HG02938 (cell line): ENCODE results near the gene ZDHHC24.

Experiments
- ATAC-seq: cut with Tn5 transposase; IDR thresholded peaks from one replicate; pipeline ENCODE4 v1.9.1; 2021; ENCODE audit warnings: mild to moderate bottlenecking, moderate library complexity; ENCODE audit not compliant: unreplicated experiment

ZDHHC24 gene

DNA sequence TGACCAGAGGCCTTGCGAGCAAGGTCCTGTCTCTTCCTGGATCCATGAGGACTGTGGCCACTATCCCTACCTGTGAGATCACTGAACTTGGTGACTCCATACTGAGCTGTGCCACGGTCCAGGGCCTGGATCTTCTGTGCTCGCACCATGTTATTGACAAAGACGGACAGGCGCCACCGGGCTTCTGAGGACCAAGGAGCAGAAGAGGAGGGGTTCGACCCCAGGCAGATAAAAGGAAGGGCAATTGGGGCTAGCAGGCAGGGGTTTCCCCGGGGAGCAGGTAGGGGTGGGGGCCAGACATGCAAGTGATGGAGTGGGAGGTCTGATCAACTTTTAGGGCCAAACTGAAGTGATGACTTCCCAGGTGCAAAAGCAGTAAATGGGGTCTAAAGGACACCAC lies 20.4 kb upstream of the ZDHHC24 start:
- ATAC-seq, result no peak

DNA sequence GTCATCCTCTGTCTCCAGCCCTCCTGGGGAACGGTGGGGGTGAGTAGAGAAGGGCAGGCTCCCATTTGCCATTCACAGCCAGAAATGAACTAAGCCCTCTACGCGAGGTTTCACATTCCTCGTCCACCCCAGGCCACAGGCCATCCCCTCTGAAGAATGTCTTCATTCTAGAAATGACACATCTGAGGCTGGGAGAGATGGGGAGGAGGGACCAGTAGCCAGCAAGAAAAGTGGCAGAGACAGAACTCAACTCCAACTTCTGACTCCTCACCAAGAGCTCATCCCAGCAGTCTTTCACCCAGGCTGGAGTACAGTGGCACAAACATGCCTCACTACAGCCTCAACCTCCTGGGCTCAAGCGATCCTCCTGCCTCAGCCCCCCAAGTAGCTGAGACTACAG lies 19.1 kb upstream of the ZDHHC24 start:
- ATAC-seq, result no peak

DNA sequence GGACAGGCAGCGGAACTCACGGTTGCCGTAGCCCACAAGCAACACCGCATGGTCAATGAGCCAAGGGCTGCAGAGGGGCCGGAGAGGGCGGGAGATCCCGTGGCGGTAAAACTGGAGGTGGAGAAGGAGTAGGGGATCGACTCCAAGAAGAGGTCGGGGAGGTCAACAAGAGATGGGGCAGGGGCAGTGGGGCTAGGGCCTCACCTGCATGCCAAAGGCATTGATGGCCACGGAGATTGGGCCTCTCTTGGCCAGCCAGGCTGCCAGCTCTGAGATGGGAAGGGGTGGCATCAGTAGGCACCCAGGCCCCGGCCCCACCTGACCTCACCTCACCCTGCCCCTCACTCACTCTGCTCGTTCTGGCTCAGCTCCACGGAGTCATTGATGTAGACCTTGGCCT lies 18.7 kb upstream of the ZDHHC24 start:
- no peak for ATAC-seq

DNA sequence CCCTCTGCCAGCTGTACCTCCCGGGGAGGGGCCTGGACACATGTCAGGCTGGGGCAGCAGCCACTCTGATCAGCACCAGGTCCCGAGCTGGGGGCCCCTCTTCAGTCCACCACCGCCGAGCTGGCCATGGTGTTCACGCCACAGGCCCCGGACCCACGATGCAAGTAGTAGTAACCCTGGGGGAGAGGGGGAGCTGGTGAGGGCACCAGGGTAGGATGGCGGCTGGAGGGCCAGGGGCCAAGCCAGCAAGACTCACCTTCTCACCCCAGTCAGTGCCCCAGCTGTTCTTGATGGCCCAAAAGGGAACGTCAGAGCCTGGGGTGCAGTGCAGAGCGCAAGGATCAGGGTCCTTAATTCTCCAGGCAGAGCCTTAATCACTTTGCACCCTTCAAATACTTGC lies 18.0 kb upstream of the ZDHHC24 start:
- no peak for ATAC-seq

DNA sequence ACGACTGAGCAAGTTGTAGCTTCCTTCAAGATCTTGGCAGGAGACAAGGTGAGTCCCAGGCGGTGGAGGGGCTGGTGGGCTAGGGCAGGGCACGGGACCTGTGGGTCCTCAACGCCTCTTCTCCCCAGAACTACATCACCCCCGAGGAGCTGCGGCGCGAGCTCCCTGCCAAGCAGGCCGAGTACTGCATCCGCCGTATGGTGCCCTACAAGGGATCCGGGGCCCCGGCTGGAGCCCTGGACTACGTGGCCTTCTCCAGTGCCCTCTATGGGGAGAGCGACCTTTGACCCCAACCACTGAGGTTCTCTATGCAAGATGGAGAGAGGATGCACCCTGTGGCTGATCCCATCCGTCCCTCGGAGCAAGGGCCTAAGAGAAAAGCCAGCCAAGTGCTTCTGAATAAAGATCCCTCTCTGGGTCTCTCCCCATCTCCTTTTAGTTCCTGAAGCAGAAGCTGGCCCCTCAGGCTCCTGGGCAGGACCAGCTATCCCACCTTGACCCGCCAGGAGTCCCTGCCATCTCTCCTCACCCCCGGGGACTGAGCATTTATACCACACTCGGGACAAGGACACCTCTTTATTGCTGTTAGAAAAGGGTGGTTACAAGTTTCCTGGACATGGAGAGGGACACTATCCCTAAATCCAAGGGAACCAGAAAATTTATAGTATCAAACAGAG lies 17.2 kb upstream of the ZDHHC24 start:
- ATAC-seq, result no peak

DNA sequence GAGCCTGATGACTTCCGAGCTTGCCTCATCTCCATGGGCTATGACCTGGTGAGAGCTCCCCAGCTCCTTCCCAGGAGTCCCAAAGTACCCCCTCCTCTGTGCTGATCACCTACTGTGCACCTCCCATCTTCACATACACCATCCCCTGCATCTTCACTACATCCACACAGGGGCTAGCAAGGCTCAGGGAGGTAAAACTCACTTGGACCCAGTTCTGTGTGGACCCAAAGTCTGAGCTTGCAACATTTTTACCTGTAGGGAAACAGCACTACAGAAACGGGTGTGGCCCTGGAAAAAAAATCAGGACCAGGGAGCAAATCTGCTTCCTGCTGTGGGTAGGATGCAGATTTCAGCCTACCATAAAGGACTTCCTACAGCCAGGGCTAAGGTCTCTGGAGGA lies 16.4 kb upstream of the ZDHHC24 start:
- ATAC-seq, result no peak

DNA sequence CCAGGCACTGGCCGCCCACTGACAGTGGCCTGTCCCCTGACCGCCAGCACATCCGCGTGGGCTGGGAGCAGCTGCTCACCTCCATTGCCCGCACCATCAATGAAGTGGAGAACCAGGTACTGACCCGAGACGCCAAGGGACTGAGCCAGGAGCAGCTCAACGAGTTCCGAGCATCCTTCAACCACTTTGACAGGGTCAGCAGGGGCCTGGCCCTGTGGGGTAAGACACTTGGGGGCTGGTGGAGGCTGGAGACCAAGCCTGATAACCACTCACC lies 16.1 kb upstream of the ZDHHC24 start:
- ATAC-seq, result no peak

DNA sequence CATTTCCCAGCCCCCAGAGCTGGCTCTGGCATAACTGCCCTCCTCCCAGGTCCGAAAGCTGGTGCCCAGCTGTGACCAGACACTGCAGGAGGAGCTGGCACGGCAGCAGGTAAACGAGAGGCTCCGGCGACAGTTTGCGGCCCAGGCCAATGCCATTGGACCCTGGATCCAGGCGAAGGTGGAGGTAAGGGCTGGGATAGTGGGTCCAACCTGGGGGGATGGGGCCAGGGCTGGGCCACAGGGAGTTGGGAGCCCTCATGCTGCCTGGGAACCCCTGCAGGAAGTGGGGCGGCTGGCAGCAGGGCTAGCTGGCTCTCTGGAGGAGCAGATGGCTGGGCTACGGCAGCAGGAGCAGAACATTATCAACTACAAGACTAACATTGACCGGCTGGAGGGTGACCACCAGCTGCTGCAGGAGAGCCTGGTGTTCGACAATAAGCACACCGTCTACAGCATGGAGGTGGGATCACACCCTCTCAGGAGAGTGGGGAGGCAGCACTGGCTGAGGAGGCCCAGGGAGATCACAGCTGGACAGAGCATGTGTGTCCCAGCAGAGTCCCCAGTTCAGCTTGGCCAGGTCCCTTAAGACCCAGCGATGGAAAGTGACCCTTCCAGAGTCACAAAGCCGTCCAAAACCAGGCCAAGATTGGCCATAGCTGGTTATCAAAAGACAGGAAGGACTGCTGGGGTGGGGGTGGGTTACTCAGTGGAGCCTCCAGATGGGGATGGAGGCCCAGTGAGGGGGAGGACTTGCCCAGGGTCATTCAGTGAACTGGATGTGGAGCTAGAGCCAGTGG lies 15.5 kb upstream of the ZDHHC24 start:
- ATAC-seq, result no peak

DNA sequence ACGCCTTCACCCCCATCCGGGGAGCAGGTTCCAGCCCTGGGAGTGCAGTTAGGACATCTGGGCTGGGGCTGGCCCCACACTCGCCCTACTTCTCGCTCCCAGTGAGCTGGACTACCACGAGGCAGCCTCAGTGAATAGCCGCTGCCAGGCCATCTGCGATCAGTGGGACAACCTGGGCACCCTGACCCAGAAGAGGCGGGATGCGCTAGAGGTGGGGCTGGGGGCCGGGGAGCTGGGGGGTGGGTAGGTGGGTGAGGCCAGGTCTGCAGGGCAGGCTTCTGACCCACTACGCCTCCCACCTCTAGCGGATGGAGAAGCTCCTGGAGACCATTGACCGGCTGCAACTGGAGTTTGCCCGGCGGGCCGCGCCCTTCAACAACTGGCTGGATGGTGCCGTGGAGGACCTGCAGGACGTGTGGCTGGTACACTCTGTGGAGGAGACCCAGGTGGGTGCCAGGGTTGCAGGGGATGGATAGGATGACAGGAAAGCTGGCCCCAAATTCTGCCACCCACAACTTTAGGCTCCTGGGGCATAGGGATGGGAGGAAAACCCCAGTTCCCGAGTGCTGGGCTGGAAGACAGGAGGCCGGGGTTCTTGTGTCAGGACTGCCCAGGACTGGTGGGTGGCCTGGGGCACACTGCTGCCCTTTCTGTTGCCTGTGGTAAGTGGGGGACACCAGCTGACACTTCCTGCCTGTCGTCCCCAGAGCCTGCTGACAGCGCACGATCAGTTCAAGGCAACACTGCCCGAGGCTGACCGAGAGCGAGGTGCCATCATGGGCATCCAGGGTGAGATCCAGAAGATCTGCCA lies 14.2 kb upstream of the ZDHHC24 start:
- no peak for ATAC-seq

DNA sequence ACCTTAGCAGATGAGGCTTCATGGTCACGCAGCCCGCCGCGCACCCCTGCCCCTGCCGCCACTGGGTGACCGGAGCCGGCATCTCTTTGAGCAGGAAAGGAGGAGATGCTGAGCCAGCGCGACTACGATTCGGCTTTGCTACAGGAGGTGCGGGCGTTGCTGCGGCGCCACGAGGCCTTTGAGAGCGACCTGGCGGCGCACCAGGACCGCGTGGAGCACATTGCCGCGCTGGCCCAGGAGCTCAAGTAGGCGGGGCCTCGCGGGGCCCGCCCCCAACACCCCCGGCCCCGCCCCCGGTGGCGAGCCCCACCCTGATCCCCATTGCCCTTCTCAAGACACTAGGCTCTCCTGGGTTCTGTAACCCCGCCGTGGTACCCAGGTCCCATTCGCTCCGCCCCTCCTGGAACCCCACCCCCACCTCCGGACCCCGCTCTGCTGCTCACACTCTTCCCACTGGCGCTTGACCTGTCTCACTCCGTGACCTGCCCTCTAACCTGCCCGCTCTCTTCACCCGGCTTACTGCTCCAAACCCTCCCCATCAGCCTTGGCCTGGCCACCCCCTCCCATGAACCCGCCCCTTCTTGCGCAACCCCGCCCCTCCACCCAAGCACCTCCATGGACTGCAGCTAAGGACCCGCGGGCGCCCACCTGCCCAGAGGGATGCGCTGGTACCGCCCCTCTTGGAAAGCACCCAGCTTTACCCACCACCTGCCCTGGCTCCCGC lies 13.5 kb upstream of the ZDHHC24 start:
- no peak for ATAC-seq

DNA sequence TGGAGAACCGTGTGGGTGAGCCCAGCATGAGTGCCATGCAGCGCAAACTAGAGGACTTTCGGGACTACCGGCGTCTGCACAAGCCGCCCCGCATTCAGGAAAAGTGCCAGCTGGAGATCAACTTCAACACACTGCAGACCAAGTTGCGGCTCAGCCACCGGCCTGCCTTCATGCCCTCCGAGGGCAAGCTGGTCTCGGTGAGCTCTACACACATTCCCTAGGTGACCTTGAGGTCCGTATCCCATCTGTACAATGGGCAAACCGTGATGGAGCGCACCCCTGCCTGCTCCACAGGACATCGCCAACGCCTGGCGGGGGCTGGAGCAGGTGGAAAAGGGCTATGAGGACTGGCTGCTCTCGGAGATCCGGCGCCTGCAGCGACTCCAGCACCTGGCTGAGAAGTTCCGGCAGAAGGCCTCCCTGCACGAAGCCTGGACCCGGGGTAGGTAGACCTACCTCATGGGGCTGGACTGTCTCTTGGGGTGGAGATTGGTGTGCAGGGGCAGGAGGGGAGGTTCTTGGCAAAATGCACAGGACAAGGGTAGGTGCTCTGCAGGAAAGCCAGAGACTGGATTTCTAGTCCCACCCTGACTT lies 12.0 kb upstream of the ZDHHC24 start:
- no peak for ATAC-seq

DNA sequence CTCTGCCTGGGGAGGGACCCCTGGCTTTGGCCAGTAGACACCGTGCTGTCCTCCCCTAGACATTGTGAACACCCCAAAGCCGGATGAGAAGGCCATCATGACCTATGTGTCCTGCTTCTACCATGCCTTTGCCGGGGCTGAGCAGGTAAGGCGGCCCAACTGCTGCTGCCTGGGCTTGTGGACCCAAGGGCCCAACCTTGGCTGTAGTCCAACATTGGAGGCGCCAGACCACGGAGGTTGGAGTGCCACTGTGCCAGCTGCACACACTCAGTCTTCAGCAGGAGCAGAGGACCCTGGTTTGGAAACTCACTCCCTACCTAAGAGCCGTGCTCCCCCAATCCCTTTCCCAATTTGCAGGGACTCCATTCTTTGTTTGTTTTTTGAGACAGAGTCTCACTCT lies 10.2 kb upstream of the ZDHHC24 start:
- no peak for ATAC-seq

DNA sequence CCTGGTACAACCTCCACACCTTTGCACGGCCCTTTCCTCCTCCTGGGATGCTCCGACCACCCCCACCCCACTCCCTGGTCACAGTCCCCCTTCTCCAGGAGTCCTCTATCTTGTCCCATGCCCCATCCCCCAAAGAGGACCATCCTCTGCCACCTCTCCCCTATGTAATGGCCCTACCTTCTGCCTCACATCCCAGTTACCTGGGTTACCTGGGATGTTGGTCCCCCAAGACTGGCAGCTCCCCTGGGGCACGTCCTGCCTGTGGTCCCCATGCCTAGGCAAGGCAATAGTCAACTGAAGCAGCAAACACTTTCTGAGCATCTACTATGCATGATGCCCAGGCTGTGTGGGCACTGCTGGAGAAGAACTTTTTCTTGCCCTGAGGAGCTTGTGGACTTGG lies 9.6 kb upstream of the ZDHHC24 start:
- ATAC-seq, result no peak

DNA sequence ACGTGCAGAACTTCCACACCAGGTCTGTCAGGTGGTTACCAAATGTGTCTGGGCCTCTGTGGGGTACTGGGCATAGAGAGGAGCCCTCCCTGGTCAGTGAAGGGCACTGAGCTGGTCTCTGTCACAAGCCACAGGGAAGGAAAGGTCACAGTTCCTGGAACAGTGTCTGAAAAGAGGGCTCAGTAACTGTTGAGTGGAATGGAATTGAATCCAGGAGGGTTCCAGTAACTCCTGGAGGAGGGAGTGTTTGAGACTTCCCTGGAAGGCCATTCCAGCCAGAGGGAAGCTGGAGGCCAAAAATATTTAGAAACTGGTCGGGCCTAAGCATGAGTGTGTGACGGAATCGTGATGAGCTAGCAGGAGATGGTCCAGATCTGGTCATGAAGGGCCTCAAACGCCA lies 8.8 kb upstream of the ZDHHC24 start:
- ATAC-seq, result no peak

DNA sequence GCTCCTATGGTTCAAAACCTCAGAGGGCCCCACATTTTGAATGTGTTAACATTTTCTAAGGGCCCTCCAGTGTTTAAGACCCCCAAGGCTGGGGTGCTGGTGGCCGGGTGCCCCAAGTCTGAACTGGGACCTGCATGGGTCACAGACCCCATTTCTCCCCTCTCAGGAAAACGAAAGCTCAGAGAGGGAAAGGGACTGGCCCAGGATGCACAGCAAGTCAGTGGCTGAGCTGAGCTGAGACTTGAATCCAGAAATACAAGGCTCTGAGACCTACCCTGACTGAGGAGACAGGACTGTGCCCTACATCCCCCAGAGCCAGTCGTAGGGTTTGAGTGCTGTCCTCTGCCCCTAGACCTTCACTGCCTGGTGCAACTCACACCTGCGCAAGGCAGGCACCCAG lies 5.0 kb upstream of the ZDHHC24 start:
- no peak for ATAC-seq

DNA sequence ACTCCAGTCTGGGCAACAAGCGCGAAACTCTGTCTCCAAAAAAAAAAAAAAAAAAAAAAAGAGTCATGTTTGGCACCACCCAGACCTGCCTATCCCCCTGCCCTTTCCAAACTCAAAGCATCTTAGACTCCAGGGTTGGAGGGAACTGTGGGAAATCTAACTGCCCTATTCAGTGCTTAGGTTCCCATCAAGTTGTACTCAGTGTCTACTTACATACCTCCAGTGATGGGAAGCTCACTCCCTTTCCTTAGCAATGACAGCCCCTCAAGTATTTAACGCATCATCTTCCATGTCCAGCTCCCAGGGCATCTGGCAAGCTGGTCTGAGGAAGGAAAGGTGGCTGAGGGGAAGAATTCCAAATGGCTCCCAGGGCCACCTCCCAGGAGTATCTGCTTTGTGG lies 3.8 kb upstream of the ZDHHC24 start:
- ATAC-seq, result no peak

DNA sequence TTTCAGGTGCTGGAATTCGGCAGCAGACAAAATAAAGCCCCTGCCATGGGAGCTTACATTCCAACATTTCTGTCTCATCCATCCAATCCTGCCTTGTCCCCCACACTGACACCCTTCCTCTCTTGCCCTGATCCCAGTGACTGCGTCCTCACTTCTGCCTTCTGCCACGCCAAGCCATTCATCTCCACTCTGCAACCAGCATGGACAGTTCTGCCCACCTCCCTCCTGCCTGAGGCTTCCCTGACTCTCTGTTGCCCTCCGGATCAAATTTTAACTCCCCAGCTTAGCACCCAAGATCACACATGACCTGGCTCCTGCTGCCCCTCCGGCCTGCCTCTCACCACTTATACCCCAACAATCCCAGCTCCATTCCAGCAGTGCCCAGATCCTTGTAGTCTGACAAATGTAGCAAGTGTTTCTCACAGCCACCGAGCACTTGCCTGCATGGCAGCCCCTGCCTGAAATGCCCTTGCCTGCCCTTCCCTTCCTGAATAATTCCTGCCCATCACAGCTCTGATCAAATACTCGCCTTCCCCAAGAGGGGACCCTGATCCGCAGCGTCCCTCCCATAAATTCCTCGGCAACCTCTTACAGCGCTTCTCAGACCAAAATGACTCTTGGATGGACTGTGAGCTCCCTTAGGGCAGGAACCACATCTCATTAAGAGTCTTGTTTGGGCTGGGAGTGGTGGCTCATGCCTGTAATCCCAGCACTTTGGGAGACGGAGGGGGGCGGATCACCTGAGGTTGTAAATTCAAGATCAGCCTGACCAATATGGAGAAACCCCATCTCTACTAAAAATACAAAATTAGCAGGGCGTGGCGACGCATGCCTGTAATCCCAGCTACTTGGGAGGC lies 3.2 kb upstream of the ZDHHC24 start:
- ATAC-seq, result no peak

DNA sequence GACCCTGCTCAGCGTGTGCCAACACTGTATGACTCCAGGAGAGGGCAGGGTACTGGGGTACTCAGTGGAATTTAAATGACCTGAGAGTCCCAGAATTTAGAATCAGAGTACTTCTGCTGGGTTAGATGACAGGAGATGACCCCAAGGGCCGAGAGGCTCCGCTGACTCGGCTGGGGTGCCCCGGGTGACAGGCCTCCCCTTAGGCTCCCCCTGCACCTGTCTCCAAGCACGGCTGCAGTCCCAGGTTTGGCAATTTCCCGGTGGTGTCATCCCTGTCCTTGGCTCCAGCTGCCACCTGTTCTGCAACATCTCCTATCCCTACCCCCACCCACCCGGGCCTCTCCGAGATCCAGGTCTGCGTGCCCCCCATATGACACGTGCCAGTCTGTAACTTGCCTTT lies 2.2 kb upstream of the ZDHHC24 start:
- ATAC-seq, result no peak

DNA sequence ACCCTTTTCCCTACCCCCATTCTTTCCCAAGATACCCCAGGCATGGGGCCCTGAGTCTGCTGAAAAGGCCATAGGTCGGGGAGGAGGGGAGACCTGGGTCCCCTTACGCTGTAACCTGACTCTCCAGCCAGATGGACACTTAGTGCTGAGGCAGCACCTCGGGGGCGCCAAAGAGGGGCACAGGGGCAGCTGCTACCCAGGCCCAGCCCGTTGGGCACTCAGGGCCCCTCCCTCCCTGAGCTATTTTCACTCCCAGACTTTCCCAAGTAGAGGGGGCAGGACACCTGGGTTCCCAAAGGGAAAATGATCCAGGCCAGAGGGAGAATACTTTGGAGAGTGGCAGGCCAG lies 1.8 kb upstream of the ZDHHC24 start:
- no peak for ATAC-seq

DNA sequence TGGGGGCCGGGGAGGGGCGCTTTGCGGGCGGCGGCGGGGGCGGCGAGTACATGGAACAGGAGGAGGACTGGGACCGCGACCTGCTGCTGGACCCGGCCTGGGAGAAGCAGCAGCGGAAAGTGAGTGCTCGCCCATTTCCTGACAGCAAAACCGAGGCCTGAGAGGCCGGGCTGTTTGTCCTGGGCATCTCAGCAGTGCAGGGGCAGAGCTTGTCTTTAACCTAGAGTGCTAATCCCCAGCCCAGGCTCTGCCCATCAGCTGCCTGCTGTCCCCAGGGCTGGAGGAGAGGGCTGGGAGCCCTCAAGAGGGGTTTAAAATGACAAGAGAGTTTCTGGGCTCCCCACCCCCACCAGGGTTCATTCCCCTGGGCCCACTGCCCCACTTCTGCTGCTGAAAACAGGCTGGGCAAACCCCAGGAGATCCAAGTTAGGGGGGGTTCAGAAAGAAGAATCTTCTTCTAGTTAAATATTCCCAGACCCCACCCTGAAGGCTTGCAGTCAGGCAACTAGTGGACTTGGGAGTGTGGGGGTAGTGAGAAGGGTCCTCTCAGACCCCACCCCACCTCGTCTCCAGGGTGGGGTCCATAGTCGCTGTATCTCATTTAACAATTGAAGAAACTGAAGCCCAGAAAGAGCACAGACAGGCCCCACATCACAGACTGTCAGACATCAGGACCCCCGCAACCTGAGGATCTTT lies 1.3 kb upstream of the ZDHHC24 start:
- no peak for ATAC-seq
